ENCODE measurements around the gene SLC38A1. TPM values are rescaled to one million over a fixed set of nuclear protein-coding genes. Genes with fewer than 3 reads are reported as not detected.

SLC38A1 gene
- total RNA-seq, 1 experiment from 2014 or later = 259 TPM

DNA sequence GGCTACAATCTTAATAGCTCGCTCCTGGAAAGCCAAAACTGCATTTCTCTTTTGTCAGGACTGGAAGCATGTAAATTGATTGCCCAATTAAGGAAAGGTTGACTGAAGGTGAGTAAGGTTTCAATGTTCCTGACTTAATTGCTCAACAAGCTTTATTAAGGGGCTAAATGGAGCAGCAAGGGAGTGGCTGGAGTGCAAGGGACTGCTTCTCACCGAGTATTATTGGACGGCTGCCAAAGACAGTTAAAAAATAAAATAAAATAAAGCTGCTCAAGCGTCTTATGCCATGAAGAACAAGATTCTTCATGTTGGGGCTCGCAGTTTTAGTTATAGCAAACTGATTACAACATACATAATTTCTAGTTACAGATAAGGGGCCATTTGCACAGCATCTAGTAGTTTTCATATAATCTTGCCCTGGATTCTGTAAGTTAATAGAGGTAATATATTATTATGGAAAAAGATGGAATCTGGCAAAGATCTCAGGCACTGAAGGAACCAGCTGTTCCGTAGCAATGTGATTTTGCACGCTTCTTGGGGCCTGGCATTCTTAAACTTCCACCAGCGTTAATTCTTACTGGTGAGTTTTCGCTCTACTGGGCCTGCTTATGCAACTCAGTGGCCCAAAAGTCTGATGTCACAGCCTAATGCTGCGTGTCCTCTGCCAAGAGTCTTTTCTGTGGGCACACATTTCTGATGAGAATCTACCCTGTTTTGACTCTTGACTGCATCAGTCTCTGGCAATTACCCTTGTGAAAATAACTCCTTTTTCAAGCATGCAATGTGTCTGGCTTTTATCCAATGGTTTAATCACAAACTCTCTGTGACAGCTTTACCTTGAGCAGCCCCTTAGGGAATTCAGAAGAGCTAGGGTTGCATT, 108.5 kb downstream of the SLC38A1 start:
- ChIA-PET POLR2A (no interaction called here), CTCF (no interaction called here)
- Histone ChIP-seq H3K4me3 (ENCODE audit: low read depth, low read length) (no peak overlapping the region), H3K36me3 (ENCODE audit: control insufficient read depth, insufficient read depth, low read length) (no peaks in the 10 kb centered on the region), H3K9me3 (peaks cover 6% of the 10 kb centered on the region), H3K27me3 (replicated peaks; ENCODE audit: control insufficient read depth, insufficient read depth, low read length) (no peaks in the 10 kb centered on the region), H3K4me1 (no peaks in the 10 kb centered on the region)
- BruUV-seq (replicated peaks) = no TSS peak
- Mint-ChIP-seq H3K27ac (ENCODE audit: unreplicated experiment) (no peak overlapping the region), H3K9me3 (ENCODE audit: unreplicated experiment) (peaks cover 18% of the 10 kb centered on the region), H3K4me3 (ENCODE audit: unreplicated experiment) (no peak overlapping the region), H3K27me3 (ENCODE audit: insufficient read depth, unreplicated experiment) (peaks cover 6% of the 10 kb centered on the region), H3K36me3 (ENCODE audit: insufficient read depth, unreplicated experiment) (peaks cover 8% of the 10 kb centered on the region), H3K4me1 (ENCODE audit: low read depth, unreplicated experiment) (no peaks in the 10 kb centered on the region)
- no peak for DNase-seq
- TF ChIP-seq, protein P1, sequence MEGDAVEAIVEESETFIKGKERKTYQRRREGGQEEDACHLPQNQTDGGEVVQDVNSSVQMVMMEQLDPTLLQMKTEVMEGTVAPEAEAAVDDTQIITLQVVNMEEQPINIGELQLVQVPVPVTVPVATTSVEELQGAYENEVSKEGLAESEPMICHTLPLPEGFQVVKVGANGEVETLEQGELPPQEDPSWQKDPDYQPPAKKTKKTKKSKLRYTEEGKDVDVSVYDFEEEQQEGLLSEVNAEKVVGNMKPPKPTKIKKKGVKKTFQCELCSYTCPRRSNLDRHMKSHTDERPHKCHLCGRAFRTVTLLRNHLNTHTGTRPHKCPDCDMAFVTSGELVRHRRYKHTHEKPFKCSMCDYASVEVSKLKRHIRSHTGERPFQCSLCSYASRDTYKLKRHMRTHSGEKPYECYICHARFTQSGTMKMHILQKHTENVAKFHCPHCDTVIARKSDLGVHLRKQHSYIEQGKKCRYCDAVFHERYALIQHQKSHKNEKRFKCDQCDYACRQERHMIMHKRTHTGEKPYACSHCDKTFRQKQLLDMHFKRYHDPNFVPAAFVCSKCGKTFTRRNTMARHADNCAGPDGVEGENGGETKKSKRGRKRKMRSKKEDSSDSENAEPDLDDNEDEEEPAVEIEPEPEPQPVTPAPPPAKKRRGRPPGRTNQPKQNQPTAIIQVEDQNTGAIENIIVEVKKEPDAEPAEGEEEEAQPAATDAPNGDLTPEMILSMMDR (IDR thresholded peaks at IDR 0.05; ENCODE audit: insufficient read depth in 1 of 2, low read depth in 1 of 2, low read length in 1 of 2, severe bottlenecking in 1 of 2, unreplicated experiment in 1 of 2) = no peak
- intact Hi-C loops (cut with micrococcal nuclease; ENCODE audit: unreplicated experiment) = no loop called here

GRCh38 chr12:46159309-46159901, 109.4 kb downstream of the SLC38A1 start:
- H3K4me1 ChIP-seq = no peaks in the 10 kb centered on the region
- ChIA-PET POLR2A (no interaction called here), CTCF (no interaction called here)
- TF ChIP-seq, protein P1 (IDR thresholded peaks at IDR 0.05; ENCODE audit: insufficient read depth in 1 of 2, low read depth in 1 of 2, low read length in 1 of 2, severe bottlenecking in 1 of 2, unreplicated experiment in 1 of 2) = no peak
- Mint-ChIP-seq H3K27ac (ENCODE audit: unreplicated experiment) (no peak overlapping the region), H3K9me3 (ENCODE audit: unreplicated experiment) (peaks cover 18% of the 10 kb centered on the region), H3K4me1 (ENCODE audit: low read depth, unreplicated experiment) (no peaks in the 10 kb centered on the region), H3K4me3 (ENCODE audit: unreplicated experiment) (no peak overlapping the region), H3K27me3 (ENCODE audit: insufficient read depth, unreplicated experiment) (peaks cover 6% of the 10 kb centered on the region), H3K36me3 (ENCODE audit: insufficient read depth, unreplicated experiment) (peaks cover 8% of the 10 kb centered on the region)
- no peak overlapping the region for H3K4me3 ChIP-seq (ENCODE audit: low read depth, low read length)
- H3K36me3 ChIP-seq (ENCODE audit: control insufficient read depth, insufficient read depth, low read length) = no peaks in the 10 kb centered on the region
- H3K27me3 ChIP-seq (replicated peaks; ENCODE audit: control insufficient read depth, insufficient read depth, low read length) = no peaks in the 10 kb centered on the region
- H3K9me3 ChIP-seq = peaks cover 6% of the 10 kb centered on the region
- no peak for DNase-seq
- intact Hi-C loops (cut with micrococcal nuclease; ENCODE audit: unreplicated experiment) = no loop called here
- BruUV-seq (replicated peaks) = no TSS peak

DNA sequence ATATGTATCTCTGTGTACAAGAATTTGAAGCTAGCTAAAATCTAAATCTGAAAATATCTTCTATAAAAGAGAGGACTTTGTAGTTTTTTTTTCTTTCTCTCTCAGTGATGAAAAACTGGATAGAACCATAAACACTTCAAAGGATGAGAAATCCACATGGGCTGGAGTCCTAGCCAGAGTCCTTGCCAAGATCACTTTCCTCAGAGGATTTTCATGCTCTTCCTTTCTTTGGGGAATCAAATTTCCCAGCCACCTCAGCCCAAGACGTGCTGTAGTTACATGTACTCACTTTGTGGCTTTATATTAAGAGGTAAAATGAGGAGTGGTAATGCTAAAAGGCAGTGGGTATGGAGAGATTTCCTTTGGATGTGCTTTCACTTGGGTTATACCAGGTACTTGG, 110.3 kb downstream of the SLC38A1 start:
- no peaks in the 10 kb centered on the region for H3K27me3 ChIP-seq (replicated peaks; ENCODE audit: control insufficient read depth, insufficient read depth, low read length)
- H3K4me1 Mint-ChIP-seq (ENCODE audit: low read depth, unreplicated experiment) = no peaks in the 10 kb centered on the region
- ChIA-PET POLR2A (no interaction called here), CTCF (no interaction called here)
- peaks cover 8% of the 10 kb centered on the region for H3K36me3 Mint-ChIP-seq (ENCODE audit: insufficient read depth, unreplicated experiment)
- intact Hi-C loops (cut with micrococcal nuclease; ENCODE audit: unreplicated experiment) = no loop called here
- BruUV-seq (replicated peaks) = no TSS peak
- no peaks in the 10 kb centered on the region for H3K36me3 ChIP-seq (ENCODE audit: control insufficient read depth, insufficient read depth, low read length)
- H3K27me3 Mint-ChIP-seq (ENCODE audit: insufficient read depth, unreplicated experiment) = peaks cover 6% of the 10 kb centered on the region
- no peak overlapping the region for H3K27ac Mint-ChIP-seq (ENCODE audit: unreplicated experiment)
- no peak overlapping the region for H3K4me3 ChIP-seq (ENCODE audit: low read depth, low read length)
- no peak overlapping the region for H3K4me3 Mint-ChIP-seq (ENCODE audit: unreplicated experiment)
- peaks cover 18% of the 10 kb centered on the region for H3K9me3 Mint-ChIP-seq (ENCODE audit: unreplicated experiment)
- H3K9me3 ChIP-seq = peaks cover 6% of the 10 kb centered on the region
- TF ChIP-seq, protein P1 (IDR thresholded peaks at IDR 0.05; ENCODE audit: insufficient read depth in 1 of 2, low read depth in 1 of 2, low read length in 1 of 2, severe bottlenecking in 1 of 2, unreplicated experiment in 1 of 2) = no peak
- DNase-seq = no peak
- H3K4me1 ChIP-seq = no peaks in the 10 kb centered on the region
